Liver (tissue), 9 donors: ENCODE data around the gene ABHD17C. TPM values are rescaled to one million over a fixed set of nuclear protein-coding genes. Genes with fewer than 3 reads are reported as not detected.

Source experiments
- DNase-seq: peaks from one replicate; pipeline ENCODE4 v3.0.0-alpha.2; 2017; ENCODE audit warnings: low spot score
- H3K27ac ChIP-seq, 2 donors: one replicate each; pipeline ENCODE4 v1.7.0; 2013; ENCODE audit warnings: inconsistent platforms in 2 of 2, low read length in 2 of 2, control low read depth in 1 of 2, low read depth in 1 of 2, mild to moderate bottlenecking in 1 of 2
- H3K27me3 ChIP-seq, 4 donors: one replicate each; pipeline versions ENCODE4 v1.6.1 to v1.7.0; 2013; ENCODE audit warnings: low read length in 3 of 4, inconsistent platforms in 1 of 4, mild to moderate bottlenecking in 1 of 4, moderate library complexity in 1 of 4; ENCODE audit not compliant: control insufficient read depth in 4 of 4, insufficient read depth in 4 of 4
- H3K36me3 ChIP-seq, 4 donors: one replicate each; pipeline versions ENCODE4 v1.6.1 to v1.7.0; 2013; ENCODE audit warnings: low read length in 3 of 4, mild to moderate bottlenecking in 3 of 4, low read depth in 1 of 4, moderate library complexity in 1 of 4; ENCODE audit not compliant: control insufficient read depth in 4 of 4, insufficient read depth in 3 of 4
- H3K4me1 ChIP-seq, 4 donors: one replicate each; pipeline versions ENCODE4 v1.6.1 to v1.7.0; 2013; ENCODE audit warnings: low read length in 3 of 4, mild to moderate bottlenecking in 3 of 4, moderate library complexity in 1 of 4; ENCODE audit not compliant: control insufficient read depth in 4 of 4, insufficient read depth in 4 of 4
- H3K4me3 ChIP-seq, 3 donors: one replicate each; pipeline versions ENCODE4 v1.6.1 to v1.7.0; 2013; ENCODE audit warnings: low read length in 3 of 3, control low read depth in 1 of 3, low read depth in 1 of 3, mild to moderate bottlenecking in 1 of 3
- H3K9ac ChIP-seq, 2 donors: one replicate each; pipeline ENCODE4 v1.7.0; 2013; ENCODE audit warnings: low read length in 2 of 2, mild to moderate bottlenecking in 2 of 2, moderate library complexity in 2 of 2, control low read depth in 1 of 2, low read depth in 1 of 2
- H3K9me3 ChIP-seq, 4 donors: one replicate each; pipeline versions ENCODE4 v1.6.1 to v1.7.0; 2013; ENCODE audit warnings: low read length in 3 of 4; ENCODE audit not compliant: control insufficient read depth in 4 of 4
- ATF3 ChIP-seq: IDR thresholded peaks from 2 replicates; pipeline ENCODE4 v1.6.1; 2016; ENCODE audit warnings: antibody characterized with exemption
- CTCF ChIP-seq: fragments of 150-350 bp; IDR thresholded peaks from 2 replicates; pipeline ENCODE4 v1.5.1; 2017; ENCODE audit warnings: improper control_type of control experiment, low read depth, low read length; ENCODE audit not compliant: missing input control
- EGR1 ChIP-seq, 2 donors: IDR thresholded peaks; 2 replicates each; pipeline ENCODE4 v1.6.1; 2016 to 2018; ENCODE audit warnings: antibody characterized with exemption in 2 of 2, low read depth in 2 of 2
- FOXA1 ChIP-seq: IDR thresholded peaks from 2 replicates; pipeline ENCODE4 v1.6.1; 2016; ENCODE audit warnings: antibody characterized with exemption
- FOXA2 ChIP-seq: IDR thresholded peaks from 2 replicates; pipeline ENCODE4 v1.6.1; 2016; ENCODE audit warnings: antibody characterized with exemption
- GABPA ChIP-seq, 2 donors: IDR thresholded peaks in 1 of 2; conservative IDR thresholded peaks in 1 of 2; 2 replicates each; pipeline ENCODE4 v1.6.1; 2016; ENCODE audit warnings: antibody characterized with exemption in 2 of 2, mild to moderate bottlenecking in 1 of 2, moderate library complexity in 1 of 2
- HNF4A ChIP-seq, 2 donors: conservative IDR thresholded peaks; 2 replicates each; pipeline ENCODE4 v1.6.1; 2016; ENCODE audit warnings: antibody characterized with exemption in 2 of 2, mild to moderate bottlenecking in 2 of 2
- HNF4G ChIP-seq: IDR thresholded peaks from 2 replicates; pipeline ENCODE4 v1.6.1; 2016; ENCODE audit warnings: antibody characterized with exemption
- JUND ChIP-seq, 2 donors: IDR thresholded peaks; 2 replicates each; pipeline ENCODE4 v1.6.1; 2016; ENCODE audit warnings: antibody characterized with exemption in 2 of 2
- MAX ChIP-seq: IDR thresholded peaks from 2 replicates; pipeline ENCODE4 v1.6.1; 2016; ENCODE audit warnings: antibody characterized with exemption
- NR2F2 ChIP-seq: IDR thresholded peaks from 2 replicates; pipeline ENCODE4 v1.6.1; 2016; ENCODE audit warnings: antibody characterized with exemption
- RAD21 ChIP-seq, 2 donors: IDR thresholded peaks; 2 replicates each; pipeline ENCODE4 v1.6.1; 2016; ENCODE audit warnings: antibody characterized with exemption in 2 of 2, mild to moderate bottlenecking in 2 of 2
- REST ChIP-seq: IDR thresholded peaks from 2 replicates; pipeline ENCODE4 v1.6.1; 2016; ENCODE audit warnings: antibody characterized with exemption, mild to moderate bottlenecking
- RXRA ChIP-seq, 2 donors: IDR thresholded peaks; 2 replicates each; pipeline ENCODE4 v1.6.1; 2017 to 2018; ENCODE audit warnings: antibody characterized with exemption in 2 of 2, mild to moderate bottlenecking in 1 of 2
- SP1 ChIP-seq: IDR thresholded peaks from 2 replicates; pipeline ENCODE4 v1.6.1; 2018; ENCODE audit warnings: antibody characterized with exemption, mild to moderate bottlenecking
- TAF1 ChIP-seq: conservative IDR thresholded peaks from 2 replicates; pipeline ENCODE4 v1.6.1; 2016; ENCODE audit warnings: antibody characterized with exemption, mild to moderate bottlenecking
- YY1 ChIP-seq: IDR thresholded peaks from 2 replicates; pipeline ENCODE4 v1.6.1; 2016; ENCODE audit warnings: antibody characterized with exemption, mild to moderate bottlenecking
- ZBTB33 ChIP-seq: IDR thresholded peaks from 2 replicates; pipeline ENCODE4 v1.6.1; 2016; ENCODE audit warnings: antibody characterized with exemption
- WGBS: extraction: QIAGEN DNeasy Blood & Tissue Kit; methylation state at CpG from one replicate; pipeline ENCODE4 v1.1.7; 2013; 5-methylcytosine and 5-hydroxymethylcytosine counted together
- polyA plus RNA-seq, 2 donors: library from polyadenylated mRNA; stranded (reverse) in 1 of 2; unstranded in 1 of 2; fragments of 200-250 nt in 1 of 2; fragments of >200 nt in 1 of 2; fragmentation: Nextera tagmentation in 1 of 2; extraction: Ambion mirVana in 1 of 2; gene quantifications; one replicate each; pipeline versions ENCODE4 v1.2.1 to v1.2.3, GENCODE V29; 2013 to 2015
- total RNA-seq, 2 donors: library from RNA; depleted of rRNA; stranded (reverse); fragments of >200 nt; gene quantifications; one replicate each; pipeline ENCODE4 v1.2.3, GENCODE V29; 2014
- donor health status: healthy.
- donor health status: healthy.
- donor health status: healthy.
- donor health status: healthy.
- donor health status: healthy.

Gene ABHD17C
- total and polyA plus RNA-seq, 4 donors, result 0.79 to 3.0 (median 2.0) TPM

- no peak for TF ChIP-seq FOXA2
- no peak for TF ChIP-seq RXRA (IDR thresholded peaks at IDR 0.05)
- no peak for TF ChIP-seq CTCF
- no peak for TF ChIP-seq ZBTB33
- TF ChIP-seq REST, result no peak
- TF ChIP-seq FOXA1, result no peak
- TF ChIP-seq EGR1 (IDR thresholded peaks at IDR 0.05; ENCODE audit: low read depth in 2 of 2), result no peak
- no peak for TF ChIP-seq HNF4A (conservative IDR thresholded peaks at IDR 0.05)
- no peaks in the 10 kb centered on the region for H3K36me3 ChIP-seq
- no peaks in the 10 kb centered on the region for H3K27me3 ChIP-seq
- no peaks in the 10 kb centered on the region for H3K9me3 ChIP-seq
- H3K9ac ChIP-seq, result no peak overlapping the region
- H3K4me3 ChIP-seq, result no peak overlapping the region
- 91% methylated on average over 6 of the region's 6 CpGs for WGBS
- H3K4me1 ChIP-seq, result no peaks in the 10 kb centered on the region
- no peak for DNase-seq
- no peak overlapping the region for H3K27ac ChIP-seq
Observed at GRCh38 chr15:80711886-80712285, 16.8 kb downstream of the ABHD17C start.

- WGBS, result 97% methylated on average over 4 of the region's 4 CpGs
- Histone ChIP-seq H3K9me3 (no peaks in the 10 kb centered on the region), H3K9ac (no peak overlapping the region), H3K4me1 (no peaks in the 10 kb centered on the region), H3K27me3 (no peaks in the 10 kb centered on the region), H3K27ac (no peak overlapping the region), H3K36me3 (no peaks in the 10 kb centered on the region), H3K4me3 (no peak overlapping the region)
- DNase-seq, result no peak
- no peak for TF ChIP-seq YY1
- TF ChIP-seq FOXA2, result no peak
- TF ChIP-seq TAF1, result no peak
- TF ChIP-seq GABPA (IDR thresholded peaks at IDR 0.05 in 1 of 2, conservative IDR thresholded peaks at IDR 0.05 in 1 of 2), result no peak
- no peak for TF ChIP-seq MAX
- no peak for TF ChIP-seq RAD21 (IDR thresholded peaks at IDR 0.05)
- no peak for TF ChIP-seq SP1
- no peak for TF ChIP-seq ATF3
- TF ChIP-seq FOXA1, result no peak
- TF ChIP-seq RXRA (IDR thresholded peaks at IDR 0.05), result no peak
- no peak for TF ChIP-seq REST
- no peak for TF ChIP-seq CTCF
- no peak for TF ChIP-seq EGR1 (IDR thresholded peaks at IDR 0.05; ENCODE audit: low read depth in 2 of 2)
- TF ChIP-seq HNF4A (conservative IDR thresholded peaks at IDR 0.05), result no peak
- no peak for TF ChIP-seq NR2F2
- TF ChIP-seq JUND (IDR thresholded peaks at IDR 0.05), result no peak
- TF ChIP-seq HNF4G, result no peak
Observed at GRCh38 chr15:80712956-80713355, 17.8 kb downstream of the ABHD17C start.
